Measurements from ENCODE around the gene SLC37A4. TPM values are rescaled to one million over a fixed set of nuclear protein-coding genes. Genes with fewer than 3 reads are reported as not detected.
"Not testable (repeated sequence)": the region's sequence is repeated elsewhere in the genome, so short reads cannot be mapped to it uniquely, and the experiment has no call there.

SLC37A4 gene
- total RNA-seq, 1 donor from 2014 or later, result 16.4 TPM

DNA sequence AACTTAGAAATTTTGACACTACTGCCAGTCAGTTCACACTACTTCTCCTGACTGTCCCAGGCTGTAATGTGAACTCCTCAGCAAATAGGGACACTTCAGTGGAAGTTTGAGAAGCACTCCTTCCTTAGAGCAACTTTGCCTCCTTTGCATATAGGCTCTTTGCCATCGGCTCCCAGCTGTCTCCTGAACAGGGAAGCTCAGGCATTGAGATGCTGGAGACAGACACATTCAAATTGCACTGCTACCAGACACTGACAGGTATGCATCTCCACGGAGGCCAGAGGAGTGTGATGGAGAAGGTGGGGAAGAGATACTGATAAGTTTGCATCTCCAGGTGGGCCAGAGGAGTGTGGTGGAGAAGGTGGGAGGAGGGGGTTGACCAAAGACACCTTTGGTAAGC, 10.7 kb downstream of the SLC37A4 start:
- intact Hi-C loops (cut with micrococcal nuclease), result loop anchor here (5.0 kb wide), 1 partner anchor 302 kb away; no protein-coding TSS in a partner anchor

DNA sequence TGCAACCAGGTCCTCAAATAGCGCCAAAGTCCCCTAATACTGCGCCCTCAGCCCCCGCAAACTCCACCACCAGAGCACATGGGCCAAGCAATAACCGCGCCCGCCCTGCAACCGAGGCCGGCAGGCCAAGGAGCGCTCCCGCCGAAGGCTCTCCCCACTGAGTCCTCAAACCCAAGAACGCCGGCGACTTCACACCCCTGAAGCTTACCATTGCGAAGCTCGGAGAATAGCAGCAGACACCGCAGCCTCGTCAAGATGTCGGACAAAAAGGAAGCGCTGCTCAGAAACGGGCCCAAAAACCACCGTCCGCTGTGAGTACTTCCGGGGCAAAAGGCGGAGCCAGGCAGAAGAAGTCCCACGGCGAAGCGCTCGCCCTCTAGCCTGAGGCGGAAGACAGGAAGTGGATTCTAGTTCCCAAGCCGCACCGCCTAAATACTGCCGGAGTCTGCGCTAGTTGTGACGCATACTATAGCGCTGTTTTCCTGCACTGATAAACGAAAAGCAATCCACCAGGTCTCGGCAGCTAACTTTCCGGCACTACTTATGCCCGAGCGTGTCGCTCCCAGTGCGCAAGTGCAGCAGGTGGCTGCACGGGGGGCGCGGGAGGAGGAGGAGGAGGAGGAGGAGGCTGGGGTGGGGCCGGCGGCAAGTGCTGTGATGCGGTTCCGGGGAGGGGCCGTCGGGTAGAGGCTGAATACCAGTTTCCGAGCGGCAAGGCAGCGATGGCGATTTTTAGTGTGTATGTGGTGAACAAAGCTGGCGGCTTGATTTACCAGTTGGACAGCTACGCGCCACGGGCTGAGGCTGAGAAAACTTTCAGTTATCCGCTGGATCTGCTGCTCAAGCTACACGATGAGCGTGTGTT, 12.4 kb downstream of the SLC37A4 start, which contains the start of the genes RPS25 and TRAPPC4:
RPS25 (minus strand) TSS at position 270 of the 865 bp plus-strand sequence; CDS start at position 211, 59 bp downstream.
TRAPPC4 (plus strand) TSS at position 693 of the 865 bp plus-strand sequence; CDS start at position 723, 30 bp downstream.
- intact Hi-C loops (cut with micrococcal nuclease), result loop anchor here (1.0 to 5.0 kb wide), 17 partner anchors 12 to 582 kb away; partner anchors contain the start of genes C2CD2L, CBL, CENATAC and DDX6

DNA sequence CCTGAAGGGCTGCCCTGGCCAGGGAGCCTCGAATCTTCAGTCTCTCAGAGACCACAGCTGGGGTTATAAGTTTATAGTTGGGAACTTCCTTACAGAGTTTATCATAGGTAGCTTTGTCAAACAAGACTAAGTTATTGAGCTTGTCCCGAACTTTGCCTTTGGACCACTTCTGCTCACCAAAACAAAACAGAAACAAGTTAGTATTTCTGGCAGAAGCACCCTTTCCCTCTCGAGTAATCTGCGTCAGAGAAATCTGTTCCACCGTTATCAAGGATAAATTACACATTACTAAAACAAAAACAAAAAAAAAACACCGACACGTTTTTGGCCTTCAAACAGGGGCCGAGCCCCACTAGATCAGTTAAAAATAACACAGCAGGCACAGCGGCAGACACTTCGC, 13.3 kb downstream of the SLC37A4 start:
- intact Hi-C loops (cut with micrococcal nuclease), result loop anchor here (5.0 kb wide), 1 partner anchor 305 kb away; no protein-coding TSS in a partner anchor

DNA sequence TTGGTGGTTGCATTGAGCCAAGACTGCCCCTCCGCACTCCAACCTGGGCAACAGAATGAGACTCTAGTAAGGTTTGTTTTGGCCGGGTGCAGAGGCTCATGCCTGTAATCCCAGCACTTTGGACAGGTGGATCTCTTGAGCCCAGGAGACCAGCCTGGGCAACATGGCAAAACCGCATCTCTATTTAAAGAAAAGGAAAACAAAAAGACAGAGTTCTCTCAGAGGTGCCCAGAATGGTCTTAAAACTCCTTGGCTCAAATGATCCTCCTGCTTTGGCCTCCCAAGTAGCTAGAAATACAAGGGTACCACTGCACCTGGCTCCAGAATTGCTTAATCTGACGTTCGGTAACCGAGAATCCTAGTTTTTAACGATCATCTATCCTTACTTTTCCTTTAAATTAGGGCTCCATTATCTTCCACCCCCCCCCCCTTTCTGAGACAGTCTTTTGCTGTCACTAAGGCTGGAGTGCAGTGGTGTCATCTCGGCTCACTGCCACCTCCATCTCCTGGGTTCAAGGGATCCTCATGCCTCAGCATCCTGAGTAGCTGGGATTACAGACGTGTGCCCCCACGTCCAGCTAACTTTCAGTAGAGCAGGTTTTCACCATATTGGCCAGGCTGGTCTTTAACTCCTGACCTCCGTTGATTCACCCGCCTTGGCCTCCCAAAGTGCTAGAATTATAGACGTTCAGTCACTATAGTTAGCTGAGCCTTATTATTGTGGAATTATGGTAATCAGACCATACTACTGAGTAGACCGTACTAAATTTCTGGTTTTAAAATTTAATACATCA, 14.3 kb downstream of the SLC37A4 start:
- intact Hi-C loops (cut with micrococcal nuclease), result loop anchor here (5.0 kb wide), 1 partner anchor 306 kb away; no protein-coding TSS in a partner anchor

DNA sequence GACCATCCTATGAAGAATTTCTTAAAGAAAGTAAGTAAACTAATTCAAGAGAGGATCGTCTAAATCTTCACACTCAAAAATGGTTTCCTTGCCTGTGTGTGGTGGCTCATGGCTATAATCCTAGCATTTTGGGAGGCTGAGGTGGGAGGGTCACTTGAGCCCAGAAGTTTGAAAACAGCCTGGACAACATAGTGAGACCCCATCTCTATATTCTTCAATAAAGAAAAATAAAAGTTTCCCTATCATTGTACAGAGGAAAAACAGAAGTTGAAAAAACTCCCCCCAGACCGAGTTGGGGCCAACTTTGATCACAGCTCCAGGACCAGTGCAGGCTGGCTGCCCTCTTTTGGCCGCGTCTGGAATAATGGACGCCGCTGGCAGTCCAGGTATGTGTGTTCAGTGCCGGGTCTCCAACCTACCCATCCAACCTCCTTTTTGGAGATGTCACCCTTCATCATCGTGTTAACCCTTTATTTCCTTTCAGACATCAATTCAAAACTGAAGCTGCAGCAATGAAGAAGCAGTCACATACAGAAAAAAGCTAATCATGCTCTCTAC, 15.5 kb downstream of the SLC37A4 start:
- intact Hi-C loops (cut with micrococcal nuclease), result loop anchor here (5.0 kb wide), 1 partner anchor 307 kb away; no protein-coding TSS in a partner anchor

DNA sequence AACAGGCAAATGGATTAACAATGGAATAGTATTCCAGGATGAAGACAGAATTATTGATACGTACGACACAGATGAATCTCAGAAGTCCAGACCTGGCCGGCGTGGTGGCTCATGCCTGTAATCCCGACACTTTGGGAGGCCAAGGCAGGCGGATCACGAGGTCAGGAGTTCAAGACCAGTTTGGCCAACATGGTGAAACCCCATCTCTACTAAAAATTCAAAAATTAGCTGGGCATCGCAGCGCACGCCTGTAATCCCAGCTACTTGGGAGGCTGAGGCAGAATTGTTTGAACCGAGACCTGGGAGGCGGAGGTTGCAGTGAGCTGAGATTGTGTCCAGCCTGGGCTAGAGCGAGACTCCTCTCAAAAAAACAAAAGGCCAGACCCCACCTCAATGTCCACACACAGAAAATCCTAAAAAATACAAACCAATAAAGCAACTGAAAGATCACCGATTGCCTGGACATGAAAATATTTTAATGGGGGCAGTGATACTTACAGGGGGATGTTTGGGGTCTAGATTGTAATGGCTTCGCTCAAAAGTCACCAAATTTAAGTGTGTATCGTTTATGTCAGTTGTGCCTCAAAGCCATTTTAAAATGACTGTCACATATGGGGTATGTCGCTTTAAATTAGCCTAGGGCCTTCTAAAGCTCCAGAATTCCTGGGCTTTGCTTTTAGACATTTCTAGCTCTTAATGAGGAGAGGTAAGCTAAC, 16.3 kb downstream of the SLC37A4 start:
- intact Hi-C loops (cut with micrococcal nuclease), result no loop called here

DNA sequence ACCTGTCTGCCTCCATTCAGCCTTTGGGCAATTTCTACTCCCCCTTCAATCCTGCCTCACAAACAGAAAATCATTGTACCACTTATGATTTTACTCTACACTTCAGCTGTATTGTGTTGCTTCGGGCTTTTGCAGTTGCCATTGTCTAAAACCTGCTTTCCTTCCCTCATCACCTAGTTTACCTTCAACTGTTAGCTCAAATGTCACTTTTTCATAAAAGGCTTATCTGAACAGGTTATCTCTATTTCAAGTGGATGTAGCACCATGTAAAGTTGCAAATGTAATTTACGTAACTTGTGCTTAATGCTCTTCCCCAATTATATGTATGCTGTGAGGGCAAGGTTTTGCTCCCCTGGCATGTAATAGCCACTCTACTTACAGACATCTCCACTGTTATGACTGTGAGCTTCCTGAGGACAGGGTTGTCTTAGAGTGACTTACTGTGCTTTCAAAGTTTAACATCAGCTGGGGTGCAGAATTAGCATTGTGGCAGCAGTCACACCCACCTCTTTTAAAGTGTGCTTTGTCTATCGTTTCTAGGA, 18.0 kb downstream of the SLC37A4 start:
- intact Hi-C loops (cut with micrococcal nuclease), result no loop called here

DNA sequence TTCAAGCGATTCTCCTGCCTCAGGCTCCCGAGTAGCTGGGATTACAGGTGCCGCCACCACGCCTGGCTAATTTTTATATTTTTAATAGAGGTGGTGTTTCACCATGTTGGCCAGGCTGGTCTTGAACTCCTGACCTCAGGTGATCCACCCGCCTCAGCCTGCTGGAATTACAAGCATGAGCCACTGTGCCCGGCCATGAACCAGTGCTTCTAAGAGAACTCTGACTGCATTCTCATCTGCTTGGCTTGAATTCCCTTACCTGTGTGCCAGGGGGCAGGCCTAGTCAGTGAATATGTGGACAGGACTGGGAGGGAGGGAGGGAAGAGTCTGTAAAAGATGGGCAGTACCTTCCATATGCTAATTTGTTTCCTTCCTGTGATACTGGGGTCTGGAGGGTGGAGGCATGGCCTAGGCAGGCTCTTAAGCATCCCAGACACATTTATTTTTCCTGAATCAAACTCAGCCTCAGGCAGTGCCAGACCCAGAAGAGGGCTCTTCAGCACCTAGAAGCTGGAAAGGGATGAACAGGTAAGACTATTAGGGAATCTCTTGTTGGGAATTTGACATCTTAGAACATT, 19.1 kb downstream of the SLC37A4 start:
- intact Hi-C loops (cut with micrococcal nuclease), result no loop called here

DNA sequence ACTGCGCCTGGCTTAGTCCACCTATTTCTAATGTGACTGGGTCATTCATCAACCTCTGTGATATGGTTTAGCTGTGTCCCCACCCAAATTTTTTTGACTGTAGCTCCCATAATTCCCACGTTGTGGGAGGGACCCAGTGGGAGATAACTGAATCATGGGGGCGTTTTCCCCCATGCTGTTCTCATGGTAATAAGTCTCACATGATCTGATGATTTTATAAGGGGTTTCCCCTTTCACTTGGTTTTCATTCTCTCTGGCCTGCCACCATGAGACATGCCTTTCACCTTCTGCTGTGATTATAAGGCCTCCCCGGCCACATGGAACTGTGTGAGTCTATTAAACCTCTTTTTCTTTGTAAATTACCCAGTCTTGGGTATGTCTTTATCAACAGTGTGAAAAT, 24.0 kb downstream of the SLC37A4 start:
- intact Hi-C loops (cut with micrococcal nuclease), result no loop called here

DNA sequence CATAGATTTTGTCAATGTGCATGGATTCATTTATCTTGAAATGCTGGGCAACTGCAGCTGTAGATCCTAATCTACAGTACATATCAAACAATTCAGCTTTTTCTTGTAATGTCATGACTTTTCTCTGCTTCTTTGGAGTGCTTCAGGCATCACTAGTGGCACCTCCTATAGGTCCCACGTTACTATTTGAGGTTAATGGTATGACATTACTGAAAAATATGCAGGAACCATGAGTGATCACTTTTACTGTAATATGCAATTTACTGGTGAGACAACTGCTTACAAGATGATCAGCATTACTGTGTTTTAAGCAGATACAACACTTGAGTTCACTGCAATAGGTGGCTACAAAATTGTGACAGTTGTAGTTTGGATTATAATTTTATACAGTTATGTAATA, 29.8 kb downstream of the SLC37A4 start:
- intact Hi-C loops (cut with micrococcal nuclease), result no loop called here

DNA sequence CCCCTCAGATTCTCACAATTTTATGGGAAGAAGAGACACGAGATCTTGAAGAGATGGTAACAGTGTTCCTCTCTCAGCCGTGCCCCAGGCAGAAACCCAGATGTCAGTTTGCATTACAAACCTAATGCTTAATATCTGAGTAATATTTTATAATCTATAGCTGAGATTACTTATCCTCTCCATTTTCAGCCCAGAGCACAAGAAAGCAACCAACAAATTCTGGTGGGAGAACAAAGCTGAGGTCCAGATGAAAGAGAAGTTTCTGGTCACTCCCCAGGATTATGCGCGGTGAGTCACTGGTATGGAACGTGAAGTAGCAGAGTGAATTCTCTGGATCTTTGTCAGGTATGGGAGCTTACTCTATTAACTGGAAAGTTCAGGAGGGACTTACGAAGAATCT, 31.9 kb downstream of the SLC37A4 start:
- intact Hi-C loops (cut with micrococcal nuclease), result loop anchor here (1.0 to 5.0 kb wide), 13 partner anchors 19 to 427 kb away; partner anchors contain the start of genes ARCN1, DPAGT1, HINFP and HYOU1

DNA sequence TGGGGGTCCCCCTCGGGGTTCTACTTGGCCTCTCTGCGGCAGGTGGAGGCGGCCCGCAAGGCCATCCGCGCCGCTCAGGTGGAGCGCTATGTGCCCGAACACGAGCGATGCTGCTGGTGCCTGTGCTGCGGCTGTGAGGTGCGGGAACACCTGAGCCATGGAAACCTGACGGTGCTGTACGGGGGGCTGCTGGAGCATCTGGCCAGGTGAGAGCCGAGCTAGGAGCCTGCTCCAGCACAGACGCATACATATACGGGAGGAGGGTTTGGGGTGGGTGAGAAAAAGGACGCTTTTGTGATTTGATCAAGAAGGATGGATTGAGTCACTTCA, 32.3 kb downstream of the SLC37A4 start:
- intact Hi-C loops (cut with micrococcal nuclease), result loop anchor here (1.0 to 5.0 kb wide), 13 partner anchors 20 to 426 kb away; partner anchors contain the start of genes ARCN1, DPAGT1, HINFP and HYOU1

DNA sequence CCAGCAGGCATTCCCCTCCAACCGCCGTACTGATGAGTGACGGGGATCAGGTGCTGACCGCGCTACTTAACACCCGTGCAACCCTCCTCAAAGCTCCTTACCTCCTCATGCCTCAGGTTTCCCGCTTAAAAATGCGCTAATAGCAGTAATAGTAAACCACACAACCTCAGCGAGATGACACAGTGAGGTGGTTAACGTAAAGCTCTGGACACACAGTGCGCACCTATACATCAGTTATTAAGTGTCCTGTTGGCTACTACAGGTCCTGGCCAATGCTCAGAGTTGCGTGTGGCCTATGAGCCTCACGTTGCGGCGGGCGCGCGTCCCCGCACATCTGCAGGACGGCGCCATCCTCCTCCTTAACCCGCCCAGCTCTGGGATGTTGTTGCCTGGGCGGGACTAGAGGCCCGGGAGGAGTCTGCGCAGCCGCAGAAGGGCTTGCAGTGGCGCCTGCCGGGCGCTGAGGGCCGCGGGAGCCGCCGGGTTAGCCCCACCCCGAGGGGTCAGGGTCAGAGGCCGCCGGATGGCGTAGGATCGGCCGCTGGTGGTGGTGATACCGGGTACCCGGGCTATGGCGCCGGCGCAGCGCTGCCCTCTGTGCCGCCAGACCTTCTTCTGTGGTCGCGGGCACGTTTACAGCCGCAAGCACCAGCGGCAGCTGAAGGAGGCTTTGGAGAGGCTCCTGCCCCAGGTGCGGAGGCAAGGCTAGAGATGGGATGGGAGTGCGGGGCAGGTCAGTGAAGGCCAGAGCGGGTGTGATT, 32.9 kb downstream of the SLC37A4 start, which contains the start of gene CENATAC:
CENATAC (plus strand) TSS at position 512 of the 761 bp plus-strand sequence; CDS start at position 572, 60 bp downstream.
- intact Hi-C loops (cut with micrococcal nuclease), result loop anchor here (1.0 to 5.0 kb wide), 13 partner anchors 20 to 426 kb away; partner anchors contain the start of genes ARCN1, DPAGT1, HINFP and HYOU1

DNA sequence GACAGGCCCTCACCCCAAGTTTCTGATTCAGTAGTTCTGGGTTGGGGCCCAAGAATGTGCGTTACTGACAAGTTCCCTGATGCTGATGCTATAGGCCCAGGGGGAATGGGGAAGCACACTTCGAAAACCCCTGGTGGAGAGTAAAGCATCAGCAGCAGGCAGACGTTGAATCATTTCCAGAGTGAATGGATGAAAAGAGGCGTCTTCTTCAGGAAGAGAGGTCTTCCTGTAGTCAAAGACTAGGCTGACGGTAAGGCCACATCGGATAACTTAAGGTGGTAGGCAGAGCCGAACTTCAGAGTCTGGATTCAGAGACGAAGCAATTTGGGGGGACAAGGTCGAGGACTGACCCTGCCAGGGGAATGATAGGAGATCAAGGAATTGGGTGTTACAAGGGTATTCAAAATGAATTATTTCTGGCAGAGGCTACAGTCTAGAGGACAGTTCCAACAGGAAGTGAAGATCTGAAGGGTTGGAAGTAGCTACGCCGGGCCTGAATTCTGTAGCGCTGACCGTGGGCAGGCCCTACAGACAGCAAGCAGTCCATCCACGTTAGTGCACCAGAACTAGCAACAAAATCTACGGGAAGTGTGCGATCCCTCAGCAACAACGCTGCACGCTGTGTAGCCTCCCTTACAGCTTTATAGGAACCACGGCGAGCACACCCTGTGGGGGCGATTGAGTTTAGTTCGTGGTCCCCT, 33.6 kb downstream of the SLC37A4 start:
- intact Hi-C loops (cut with micrococcal nuclease), result loop anchor here (5.0 kb wide), 4 partner anchors 200 to 425 kb away; partner anchors contain the start of genes ARCN1, PHLDB1 and RNF26

DNA sequence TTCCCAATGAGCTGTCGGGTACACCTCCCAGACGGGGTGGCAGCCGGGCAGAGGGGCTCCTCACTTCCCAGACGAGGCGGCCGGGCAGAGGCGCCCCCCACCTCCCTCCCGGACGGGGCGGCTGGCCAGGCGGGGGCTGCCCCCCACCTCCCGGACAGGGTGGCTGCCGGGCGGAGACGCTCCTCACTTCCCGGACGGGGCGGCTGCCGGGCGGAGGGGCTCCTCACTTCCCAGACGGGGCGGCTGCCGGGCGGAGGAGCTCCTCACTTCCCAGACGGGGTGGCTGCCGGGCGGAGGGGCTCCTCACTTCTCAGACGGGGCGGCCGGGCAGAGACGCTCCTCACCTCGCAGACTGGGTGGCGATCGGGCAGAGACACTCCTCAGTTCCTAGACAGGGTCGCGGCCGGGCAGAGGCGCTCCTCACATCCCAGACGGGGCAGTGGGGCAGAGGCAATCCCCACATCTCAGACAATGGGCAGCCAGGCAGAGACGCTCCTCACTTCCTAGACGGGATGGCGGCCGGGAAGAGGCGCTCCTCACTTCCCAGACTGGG, 39.1 kb downstream of the SLC37A4 start:
- intact Hi-C loops (cut with micrococcal nuclease), result not testable (repeated sequence)

DNA sequence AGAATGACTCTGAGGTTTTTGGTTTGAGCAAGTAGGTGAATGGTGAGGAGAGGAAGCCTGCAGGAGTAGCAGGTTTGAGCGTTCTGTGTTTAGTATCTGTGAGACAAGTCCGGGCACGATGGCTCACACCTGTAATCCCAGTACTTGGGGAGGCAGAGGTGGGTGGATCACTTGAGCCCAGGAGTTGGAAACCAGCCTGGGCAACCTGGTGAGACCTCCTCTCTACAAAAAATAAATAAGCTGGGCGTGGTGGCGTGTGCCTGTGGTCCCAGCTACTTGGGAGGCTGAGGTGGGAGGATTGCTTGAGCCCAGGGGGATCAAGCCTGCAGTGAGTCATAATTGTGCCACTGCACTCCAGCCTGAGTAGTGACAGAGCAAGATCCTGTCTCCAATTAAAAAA, 42.4 kb downstream of the SLC37A4 start:
- intact Hi-C loops (cut with micrococcal nuclease), result no loop called here

DNA sequence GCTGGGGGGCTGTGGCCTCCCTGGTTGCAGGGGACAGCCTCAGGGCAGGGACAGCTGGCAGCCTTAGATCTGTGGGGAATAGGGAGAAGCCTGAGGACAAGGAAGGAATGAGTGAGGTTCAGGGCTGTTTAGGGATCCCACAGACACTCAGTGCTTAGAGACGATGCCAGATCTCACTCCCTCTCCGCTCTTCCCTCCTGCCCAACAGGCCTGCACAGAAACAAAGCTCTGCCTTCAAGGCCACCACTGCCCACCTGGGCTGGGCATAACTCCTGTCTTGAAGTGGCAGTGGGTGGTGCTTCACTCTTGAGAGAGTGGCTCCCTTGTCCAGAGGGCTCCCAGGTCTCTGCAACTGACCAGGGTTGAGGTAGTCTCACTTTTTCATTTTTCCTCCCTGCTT, 45.9 kb downstream of the SLC37A4 start:
- intact Hi-C loops (cut with micrococcal nuclease), result no loop called here

DNA sequence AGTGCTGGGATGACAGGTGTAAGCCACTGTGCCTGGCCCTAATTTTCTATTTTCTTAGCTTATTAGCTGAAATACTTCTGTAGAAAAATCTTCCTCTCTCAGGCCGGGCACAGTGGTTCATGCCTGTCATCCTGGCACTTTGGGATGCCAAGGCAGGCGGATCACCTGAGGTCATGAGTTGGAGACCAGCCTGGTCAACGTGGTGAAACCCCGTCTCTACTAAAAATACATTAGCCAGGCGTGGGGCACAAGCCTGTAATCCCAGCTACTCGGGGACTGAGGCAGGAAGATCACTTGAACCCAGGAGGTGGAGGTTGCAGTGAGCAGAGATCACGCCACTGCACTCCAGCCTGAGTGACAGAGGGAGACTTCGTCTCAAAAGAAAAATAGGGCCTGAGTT, 46.3 kb downstream of the SLC37A4 start:
- intact Hi-C loops (cut with micrococcal nuclease), result not testable (repeated sequence)
